Adrenal gland (tissue), 5 donors: ENCODE measurements around the gene AGAP1.

Experiments
- CTCF ChIP-seq, 6 experiments: fragments of 450-650 bp in 4 of 6; fragments of 200-600 bp in 2 of 6; sonication (generic) in 1 of 6; IDR thresholded peaks; 1 replicate in 5 of 6; 2 replicates in 1 of 6; pipeline versions ENCODE4 v1.5.1 to v1.8.0; 2016 to 2021; ENCODE audit warnings: antibody characterized with exemption in 6 of 6, mild to moderate bottlenecking in 2 of 6, moderate library complexity in 1 of 6
- POLR2A ChIP-seq, 2 donors: fragments of 450-650 bp; IDR thresholded peaks; one replicate each; pipeline ENCODE4 v1.6.1; 2017; ENCODE audit warnings: antibody characterized with exemption in 2 of 2, mild to moderate bottlenecking in 2 of 2, moderate library complexity in 1 of 2
- donor health status: DM: no; HTN: no; CAD: no.

DNA sequence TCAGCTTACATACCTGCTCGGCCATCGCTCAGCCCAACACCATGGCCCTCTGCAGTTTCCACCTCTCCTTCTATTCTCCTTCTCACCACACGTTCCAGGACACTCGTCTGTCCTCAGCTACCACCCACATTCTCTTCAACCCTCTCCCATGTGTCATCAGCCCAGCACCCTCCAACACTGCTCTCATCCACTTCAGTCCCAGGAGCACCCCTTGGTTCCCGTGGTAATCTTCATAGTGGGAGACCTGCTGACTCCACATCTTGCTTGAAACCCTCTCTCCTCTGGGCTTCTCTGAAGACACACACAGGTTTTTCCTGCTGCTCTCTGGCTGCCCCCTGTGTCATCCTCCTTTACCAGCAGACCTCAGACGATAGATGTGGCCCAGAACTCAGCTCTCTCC, 445.6 kb downstream of the AGAP1 start:
- TF ChIP-seq POLR2A (IDR thresholded peaks at IDR 0.05) = no peak
- TF ChIP-seq CTCF (IDR thresholded peaks at IDR 0.05) = no peak
